ENCODE measurements around the gene MEGF6. TPM values are rescaled to one million over a fixed set of nuclear protein-coding genes. Genes with fewer than 3 reads are reported as not detected.

MEGF6 gene
- total and polyA plus RNA-seq, 2 of the 8 experiments (the other 6 are each of a cell fraction or from before 2014, with no cell fraction given) = 4.1 to 14.8 TPM

GRCh38 chr1:3491291-3492246 is 119.7 kb downstream of the MEGF6 start:
- Histone ChIP-seq H2BK120ac (replicated peaks; ENCODE audit: low read depth, low read length) (peak overlapping the region; percentile 95), H3K56ac (replicated peaks; ENCODE audit: insufficient read length, low read depth, low read length) (no peak overlapping the region), H4K5ac (ENCODE audit: insufficient read length, low read depth, low read length) (peak overlapping the region; percentile 51), H3K79me1 (ENCODE audit: low read depth, low read length) (no peaks in the 10 kb centered on the region), H3K79me2 (ENCODE audit: control insufficient read depth in 1 of 2, insufficient read depth in 2 of 2, low read length in 2 of 2) (no peaks in the 10 kb centered on the region), H3K36me3 (ENCODE audit: control insufficient read depth in 2 of 4, insufficient read depth in 4 of 4, low read length in 3 of 4) (no peaks in the 10 kb centered on the region; a peak in 1 of 8 replicates), H2BK15ac (ENCODE audit: low read length) (0 out of 2 replicates have a peak overlapping the region, but pooled peaks have one; percentile 13), H3K9ac (replicated peaks in 1 of 4; ENCODE audit: extremely low read depth in 1 of 4, low read depth in 3 of 4, low read length in 3 of 4) (0 out of 7 replicates have a peak overlapping the region, but pooled peaks of 1 of the 4 experiments have one; percentile 22), H3K4me3 (ENCODE audit: extremely low read depth in 1 of 4, insufficient read depth in 2 of 4, low read depth in 3 of 4, low read length in 4 of 4) (peak overlapping the region in 1 of 4 experiments; percentile 53; a peak in 2 of 8 replicates), H4K20me1 (replicated peaks in 1 of 2; ENCODE audit: control insufficient read depth in 1 of 2, insufficient read depth in 2 of 2, low read length in 2 of 2) (peaks cover 2 to 4% of the 10 kb centered on the region in 2 experiments), H2AFZ (ENCODE audit: low read length) (peak overlapping the region; percentile 49; the same call in 1 of the 2 replicates), H4K8ac (ENCODE audit: extremely low read depth, insufficient read depth, low read length) (no peak overlapping the region), H3K4me1 (replicated peaks in 1 of 4; ENCODE audit: control insufficient read depth in 3 of 4, insufficient read depth in 4 of 4, low read length in 3 of 4) (peaks cover 0 to 4% (median 0%) of the 10 kb centered on the region in 4 experiments; a peak in 2 of 7 replicates), H3K9me3 (ENCODE audit: insufficient read depth in 2 of 2, low read depth in 1 of 2, low read length in 1 of 2) (peaks cover 8 to 16% of the 10 kb centered on the region in 2 experiments; a peak in 2 of 4 replicates), H3K4ac (replicated peaks; ENCODE audit: insufficient read length, low read depth, low read length) (peak overlapping the region; percentile 69), H3K4me2 (ENCODE audit: insufficient read depth in 1 of 2, low read depth in 2 of 2, low read length in 2 of 2) (peak overlapping the region in 1 of 2 experiments; percentile 61; a peak in 3 of 4 replicates), H3K23ac (ENCODE audit: insufficient read length) (no peak overlapping the region), H2BK5ac (ENCODE audit: low read depth, low read length) (peak overlapping the region; percentile 86), H2BK12ac (ENCODE audit: low read depth, low read length) (peak overlapping the region; percentile 99; the same call in 1 of the 2 replicates), H3K27ac (ENCODE audit: low read depth, low read length) (no peak overlapping the region; the same call in 1 of the 2 replicates), H4K91ac (replicated peaks; ENCODE audit: insufficient read length, low read length) (peak overlapping the region; percentile 84), H2BK20ac (ENCODE audit: low read length) (0 out of 2 replicates have a peak overlapping the region, but pooled peaks have one; percentile 66), H3K18ac (ENCODE audit: extremely low read depth, low read length) (no peak overlapping the region), H3K14ac (ENCODE audit: insufficient read length) (peak overlapping the region; percentile 83), H2AK5ac (ENCODE audit: low read depth, low read length) (peak overlapping the region; percentile 43; the same call in 1 of the 2 replicates), H3K23me2 (ENCODE audit: low read depth, low read length) (no peaks in the 10 kb centered on the region), H3K27me3 (replicated peaks in 1 of 4; ENCODE audit: control insufficient read depth in 3 of 4, extremely low read depth in 1 of 4, insufficient read depth in 3 of 4, low read length in 3 of 4) (no peaks in the 10 kb centered on the region)
- POLR2A ChIA-PET (ENCODE audit: partially characterized antibody) = interaction anchor here (1.1 to 1.8 kb wide), 3 partner anchors 10 to 132 kb away, joined by 3 to 7 read pairs (median 3); no protein-coding TSS in a partner anchor
- CTCF ChIA-PET (ENCODE audit: partially characterized antibody) = interaction anchor here (0.6 to 2.2 kb wide), 53 partner anchors 9 to 972 kb away, joined by 3 to 18 read pairs (median 5); no protein-coding TSS in a partner anchor
- DNase-seq (ENCODE audit: low read depth in 1 of 2, low spot score in 2 of 2) (peak; percentile 44 to 97), FAIRE-seq (no peak)
- 69% methylated on average over 26 of the region's 41 CpGs; no CpG with 5 or more reads in 1 of the 2 experiments for WGBS, 2 experiments (ENCODE audit: extremely low coverage in 1 of 2, insufficient coverage in 1 of 2, insufficient read length in 1 of 2, insufficient replicate concordance in 2 of 2, low coverage in 1 of 2, low lambda C conversion rate in 2 of 2, missing lambda C conversion rate in 1 of 2)
- TF ChIP-seq NRF1 (IDR thresholded peaks at IDR 0.05; ENCODE audit: low read depth, low read length) (no peak), JUN (IDR thresholded peaks at IDR 0.05; ENCODE audit: low read depth, low read length) (no peak), RXRA (IDR thresholded peaks at IDR 0.05; ENCODE audit: insufficient read depth, low read depth, low read length) (no peak), BACH1 (IDR thresholded peaks at IDR 0.05; ENCODE audit: low read length) (no peak), ASH2L (IDR thresholded peaks at IDR 0.05; ENCODE audit: low read length) (no peak), CEBPB (IDR thresholded peaks at IDR 0.05; ENCODE audit: low read depth, low read length) (no peak), CHD2 (IDR thresholded peaks at IDR 0.05; ENCODE audit: low read length) (0 out of 2 replicates have a peak, but pooled peaks have one; percentile 31), SIX5 (IDR thresholded peaks at IDR 0.05; ENCODE audit: low read depth, low read length) (no peak), ZNF274 (IDR thresholded peaks at IDR 0.05; ENCODE audit: borderline replicate concordance, extremely low read depth, low read length) (no peak), SUZ12 (IDR thresholded peaks at IDR 0.05; ENCODE audit: low read length) (no peak), CBX8 (IDR thresholded peaks at IDR 0.05; ENCODE audit: borderline replicate concordance, low read depth, low read length) (no peak)

Measured in H1 (cell line).